ENCODE measurements around the gene BRD4.

DNA sequence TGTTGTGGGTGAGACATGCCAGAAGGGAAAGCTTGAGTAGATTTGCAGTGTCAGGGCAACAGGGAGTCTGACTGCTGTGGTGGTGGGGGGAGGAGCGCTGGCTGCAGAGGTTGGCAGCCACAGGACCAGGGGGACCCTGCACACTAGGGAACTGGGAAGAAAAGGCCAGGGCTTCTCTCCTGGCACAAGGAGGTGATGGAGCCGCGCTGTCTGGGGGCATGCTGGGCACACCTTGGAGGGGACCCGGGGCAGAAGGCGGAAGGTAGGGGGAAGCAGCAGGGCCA is 86.2 kb downstream of the BRD4 start:
- no peak for TF ChIP-seq POLR2AphosphoS5 (IDR thresholded peaks at IDR 0.05; ENCODE audit: borderline replicate concordance, low read depth, low read length)
- no peak for TF ChIP-seq EZH2 (IDR thresholded peaks at IDR 0.05)
